Stimulated activated CD4-positive, alpha-beta T cell treated with anti-CD3 and anti-CD28 coated beads, Interleukin-4, amount 100 ng/mL, for 1 hour (primary cell): Measurements from ENCODE around the gene DCDC1.
"Not testable (repeated sequence)": the region's sequence is repeated elsewhere in the genome, so short reads cannot be mapped to it uniquely, and the experiment has no call there.

Experiments
- DNase-seq: peaks from one replicate; pipeline ENCODE4 v3.0.0-alpha.2; 2020

Gene DCDC1

GRCh38 chr11:30967579-30967978 is 402.0 kb downstream of the DCDC1 start:
- no peak for DNase-seq

GRCh38 chr11:30960387-30960992 is 409.0 kb downstream of the DCDC1 start:
- no peak for DNase-seq

GRCh38 chr11:30956751-30957150 is 412.8 kb downstream of the DCDC1 start:
- DNase-seq, result no peak

GRCh38 chr11:30949838-30950237 is 419.7 kb downstream of the DCDC1 start:
- DNase-seq, result no peak

GRCh38 chr11:30947715-30948114 is 421.8 kb downstream of the DCDC1 start:
- DNase-seq, result not testable (repeated sequence)

GRCh38 chr11:30938810-30939209 is 430.7 kb downstream of the DCDC1 start:
- DNase-seq, result no peak

- no peak for DNase-seq
Observed at GRCh38 chr11:30938171-30938570, 431.4 kb downstream of the DCDC1 start.

GRCh38 chr11:30936491-30936890 is 433.0 kb downstream of the DCDC1 start:
- no peak for DNase-seq

GRCh38 chr11:30935861-30936260 is 433.7 kb downstream of the DCDC1 start:
- DNase-seq, result no peak

- no peak for DNase-seq
Observed at GRCh38 chr11:30926130-30926529, 443.4 kb downstream of the DCDC1 start.

GRCh38 chr11:30921811-30922210 is 447.7 kb downstream of the DCDC1 start:
- DNase-seq, result no peak

GRCh38 chr11:30919389-30920152 is 450.0 kb downstream of the DCDC1 start:
- no peak for DNase-seq

GRCh38 chr11:30917859-30918478 is 451.6 kb downstream of the DCDC1 start:
- no peak for DNase-seq

- no peak for DNase-seq
Observed at GRCh38 chr11:30917266-30917665, 452.3 kb downstream of the DCDC1 start.

GRCh38 chr11:30916764-30917163 is 452.8 kb downstream of the DCDC1 start:
- no peak for DNase-seq

- DNase-seq, result no peak
Observed at GRCh38 chr11:30914143-30914762, 455.3 kb downstream of the DCDC1 start.

GRCh38 chr11:30911247-30911646 is 458.3 kb downstream of the DCDC1 start:
- no peak for DNase-seq

GRCh38 chr11:30908857-30909256 is 460.7 kb downstream of the DCDC1 start:
- DNase-seq, result no peak

- DNase-seq, result no peak
Observed at GRCh38 chr11:30908272-30908671, 461.3 kb downstream of the DCDC1 start.

GRCh38 chr11:30902929-30903328 is 466.6 kb downstream of the DCDC1 start:
- DNase-seq, result no peak

GRCh38 chr11:30895046-30895445 is 474.5 kb downstream of the DCDC1 start:
- no peak for DNase-seq

- no peak for DNase-seq
Observed at GRCh38 chr11:30893318-30893717, 476.2 kb downstream of the DCDC1 start.

- DNase-seq, result no peak
Observed at GRCh38 chr11:30889143-30889794, 480.3 kb downstream of the DCDC1 start.
